Aorta (tissue), 5 donors: ENCODE results near the gene MBNL1. TPM values are rescaled to one million over a fixed set of nuclear protein-coding genes. Genes with fewer than 3 reads are reported as not detected.
A peak's percentile ranks its signal among the peaks of the same experiment; 100 is the strongest.

Experiments
- ATAC-seq: fragments of 200-7000 bp; cut with Tn5 transposase; one replicate; pipeline ENCODE4 v1.9.1; 2022; ENCODE audit warnings: moderate library complexity; ENCODE audit not compliant: low FRiP score
- DNase-seq, 2 donors: peaks; one replicate each; pipeline ENCODE4 v3.0.0-alpha.2; 2020
- H3K27ac ChIP-seq, 2 donors: one replicate each; pipeline ENCODE4 v1.5.1; 2013; ENCODE audit warnings: low read length in 2 of 2, mild to moderate bottlenecking in 2 of 2, moderate library complexity in 2 of 2, control low read depth in 1 of 2, inconsistent platforms in 1 of 2, low read depth in 1 of 2
- H3K27me3 ChIP-seq, 2 donors: one replicate each; pipeline ENCODE4 v1.6.1; 2013; ENCODE audit warnings: control low read depth in 1 of 2, low read length in 1 of 2, mild to moderate bottlenecking in 1 of 2, moderate library complexity in 1 of 2; ENCODE audit not compliant: insufficient read depth in 2 of 2, control insufficient read depth in 1 of 2
- H3K36me3 ChIP-seq, 2 donors: one replicate each; pipeline ENCODE4 v1.6.1; 2013; ENCODE audit warnings: control low read depth in 1 of 2, low read length in 1 of 2, mild to moderate bottlenecking in 1 of 2; ENCODE audit not compliant: insufficient read depth in 2 of 2, control insufficient read depth in 1 of 2
- H3K4me1 ChIP-seq, 2 donors: one replicate each; pipeline ENCODE4 v1.6.1; 2013; ENCODE audit warnings: low read length in 2 of 2, control low read depth in 1 of 2, mild to moderate bottlenecking in 1 of 2, moderate library complexity in 1 of 2; ENCODE audit not compliant: insufficient read depth in 2 of 2, control insufficient read depth in 1 of 2
- H3K4me3 ChIP-seq, 2 donors: one replicate each; pipeline ENCODE4 v1.5.1; 2013; ENCODE audit warnings: low read length in 2 of 2, control low read depth in 1 of 2, mild to moderate bottlenecking in 1 of 2
- H3K9me3 ChIP-seq: one replicate; pipeline ENCODE4 v1.6.1; 2013; ENCODE audit warnings: mild to moderate bottlenecking, low read length; ENCODE audit not compliant: control insufficient read depth
- WGBS, 2 donors: extraction: QIAGEN DNeasy Blood & Tissue Kit; methylation state at CpG; one replicate each; pipeline ENCODE4 v1.1.7; 2013; 5-methylcytosine and 5-hydroxymethylcytosine counted together
- intact Hi-C, 2 donors: fragments of 100-400 bp; cut with DNase I; formaldehyde crosslinking; loops; one replicate each; pipeline versions ENCODE4 v1.14.2 to v1.15.0; 2022
- polyA plus RNA-seq, 2 donors: library from polyadenylated mRNA; stranded (reverse); fragments of 200-250 nt; gene quantifications; one replicate each; pipeline ENCODE4 v1.2.3, GENCODE V29; 2013
- total RNA-seq, 2 donors: library from RNA; stranded (reverse); fragmentation: NEBNext Ultra II Directional; extraction: Animal tissue kit (Norgen Biotek cat#: 25700); gene quantifications; one replicate each; pipeline ENCODE4 v1.2.1, GENCODE V29; 2021
- donor health status: healthy with polysubstance abuse.
- donor health status: Bipolar disorder and iron deficiency.
- donor health status: DM: no; HTN: no; CAD: no.
- donor health status: DM: no; HTN: no; CAD: no.
- donor health status: DM: yes; HTN: yes; CAD: no.

The MBNL1 gene
- total and polyA plus RNA-seq, 4 donors: 141 to 689 (median 334) TPM

GRCh38 chr3:152309535-152310307 lies 41.0 kb downstream of the MBNL1 start:
- 16 to 20% methylated on average over 6 of the region's 6 CpGs for WGBS, 2 donors
- Histone ChIP-seq H3K27me3 (no peaks in the 10 kb centered on the region), H3K4me1 (peaks cover 9 to 20% of the 10 kb centered on the region in 2 donors), H3K27ac (peak overlapping the region in 1 of 2 donors; percentile 51), H3K9me3 (no peaks in the 10 kb centered on the region), H3K4me3 (no peak overlapping the region), H3K36me3 (peaks cover 0 to 3% of the 10 kb centered on the region in 2 donors)
- ATAC-seq: no peak
- DNase-seq: no peak
- intact Hi-C loops: loop anchor here in 1 of 2 donors (5.0 kb wide), 1 partner anchor 37 kb away; no protein-coding TSS in a partner anchor

GRCh38 chr3:152313430-152313829 lies 44.7 kb downstream of the MBNL1 start:
- Histone ChIP-seq H3K36me3 (peaks cover 0 to under 1% of the 10 kb centered on the region in 2 donors), H3K27me3 (no peaks in the 10 kb centered on the region), H3K4me1 (peaks cover 6 to 16% of the 10 kb centered on the region in 2 donors), H3K9me3 (no peaks in the 10 kb centered on the region), H3K27ac (no peak overlapping the region), H3K4me3 (no peak overlapping the region)
- intact Hi-C loops: no loop called here
- DNase-seq: no peak
- WGBS, 2 donors: 59 to 62% methylated on average over 2 of the region's 2 CpGs
- no peak for ATAC-seq

- Histone ChIP-seq H3K4me1 (peaks cover 4 to 13% of the 10 kb centered on the region in 2 donors), H3K4me3 (no peak overlapping the region), H3K9me3 (no peaks in the 10 kb centered on the region), H3K36me3 (no peaks in the 10 kb centered on the region), H3K27me3 (no peaks in the 10 kb centered on the region), H3K27ac (no peak overlapping the region)
- DNase-seq (no peak), ATAC-seq (no peak)
- intact Hi-C loops: no loop called here
Observed at GRCh38 chr3:152313914-152314313, 45.2 kb downstream of the MBNL1 start.

GRCh38 chr3:152314677-152315353 lies 46.1 kb downstream of the MBNL1 start:
- Histone ChIP-seq H3K36me3 (no peaks in the 10 kb centered on the region), H3K27me3 (no peaks in the 10 kb centered on the region), H3K27ac (peak overlapping the region; percentile 57 to 60), H3K9me3 (no peaks in the 10 kb centered on the region), H3K4me3 (no peak overlapping the region), H3K4me1 (peaks cover 3 to 10% of the 10 kb centered on the region in 2 donors)
- DNase-seq: no peak
- peak; percentile 68 for ATAC-seq
- intact Hi-C loops: no loop called here
- WGBS, 2 donors: 48 to 51% methylated on average over 3 of the region's 3 CpGs

- DNase-seq: peak in 1 of 2 donors; percentile 77
- Histone ChIP-seq H3K4me3 (no peak overlapping the region), H3K27me3 (no peaks in the 10 kb centered on the region), H3K36me3 (no peaks in the 10 kb centered on the region), H3K4me1 (peaks cover 5 to 10% of the 10 kb centered on the region in 2 donors), H3K27ac (peak overlapping the region; percentile 67 to 90), H3K9me3 (no peaks in the 10 kb centered on the region)
- ATAC-seq: peak; percentile 60
- intact Hi-C loops: no loop called here
- 9 to 10% methylated on average over 6 of the region's 6 CpGs for WGBS, 2 donors
Observed at GRCh38 chr3:152315623-152316022, 46.9 kb downstream of the MBNL1 start.

- ATAC-seq (no peak), DNase-seq (no peak)
- H3K27ac ChIP-seq: peak overlapping the region; percentile 71 to 90
- WGBS, 2 donors: 53 to 61% methylated on average over 1 of the region's 1 CpG
- no peak overlapping the region for H3K4me3 ChIP-seq
- H3K36me3 ChIP-seq: no peaks in the 10 kb centered on the region
- peaks cover 5 to 10% of the 10 kb centered on the region in 2 donors for H3K4me1 ChIP-seq
- intact Hi-C loops: no loop called here
- no peaks in the 10 kb centered on the region for H3K9me3 ChIP-seq
- no peaks in the 10 kb centered on the region for H3K27me3 ChIP-seq
Observed at GRCh38 chr3:152316318-152316717, 47.6 kb downstream of the MBNL1 start.

- no peaks in the 10 kb centered on the region for H3K27me3 ChIP-seq
- H3K4me1 ChIP-seq: peaks cover 5 to 10% of the 10 kb centered on the region in 2 donors
- 71 to 77% methylated on average over 4 of the region's 4 CpGs for WGBS, 2 donors
- no peak overlapping the region for H3K4me3 ChIP-seq
- no peaks in the 10 kb centered on the region for H3K9me3 ChIP-seq
- peak in 1 of 2 donors; percentile 51 for DNase-seq
- no peak overlapping the region for H3K27ac ChIP-seq
- H3K36me3 ChIP-seq: no peaks in the 10 kb centered on the region
- ATAC-seq: no peak
- intact Hi-C loops: no loop called here
Observed at GRCh38 chr3:152317184-152317583, 48.5 kb downstream of the MBNL1 start.

- Histone ChIP-seq H3K4me3 (no peak overlapping the region), H3K9me3 (no peaks in the 10 kb centered on the region), H3K36me3 (no peaks in the 10 kb centered on the region), H3K27me3 (no peaks in the 10 kb centered on the region), H3K4me1 (peaks cover 6 to 10% of the 10 kb centered on the region in 2 donors), H3K27ac (no peak overlapping the region)
- DNase-seq: no peak
- no peak for ATAC-seq
- intact Hi-C loops: no loop called here
- WGBS, 2 donors: 6 to 8% methylated on average over 4 of the region's 4 CpGs
Observed at GRCh38 chr3:152317956-152318355, 49.2 kb downstream of the MBNL1 start.

GRCh38 chr3:152318512-152318911 lies 49.8 kb downstream of the MBNL1 start:
- no peak for DNase-seq
- H3K4me3 ChIP-seq: no peak overlapping the region
- H3K9me3 ChIP-seq: no peaks in the 10 kb centered on the region
- peak overlapping the region in 1 of 2 donors; percentile 43 for H3K27ac ChIP-seq
- ATAC-seq: no peak
- H3K36me3 ChIP-seq: no peaks in the 10 kb centered on the region
- peaks cover 6 to 10% of the 10 kb centered on the region in 2 donors for H3K4me1 ChIP-seq
- intact Hi-C loops: no loop called here
- no peaks in the 10 kb centered on the region for H3K27me3 ChIP-seq
